ENCODE measurements around the gene ADRA2B.

DNA sequence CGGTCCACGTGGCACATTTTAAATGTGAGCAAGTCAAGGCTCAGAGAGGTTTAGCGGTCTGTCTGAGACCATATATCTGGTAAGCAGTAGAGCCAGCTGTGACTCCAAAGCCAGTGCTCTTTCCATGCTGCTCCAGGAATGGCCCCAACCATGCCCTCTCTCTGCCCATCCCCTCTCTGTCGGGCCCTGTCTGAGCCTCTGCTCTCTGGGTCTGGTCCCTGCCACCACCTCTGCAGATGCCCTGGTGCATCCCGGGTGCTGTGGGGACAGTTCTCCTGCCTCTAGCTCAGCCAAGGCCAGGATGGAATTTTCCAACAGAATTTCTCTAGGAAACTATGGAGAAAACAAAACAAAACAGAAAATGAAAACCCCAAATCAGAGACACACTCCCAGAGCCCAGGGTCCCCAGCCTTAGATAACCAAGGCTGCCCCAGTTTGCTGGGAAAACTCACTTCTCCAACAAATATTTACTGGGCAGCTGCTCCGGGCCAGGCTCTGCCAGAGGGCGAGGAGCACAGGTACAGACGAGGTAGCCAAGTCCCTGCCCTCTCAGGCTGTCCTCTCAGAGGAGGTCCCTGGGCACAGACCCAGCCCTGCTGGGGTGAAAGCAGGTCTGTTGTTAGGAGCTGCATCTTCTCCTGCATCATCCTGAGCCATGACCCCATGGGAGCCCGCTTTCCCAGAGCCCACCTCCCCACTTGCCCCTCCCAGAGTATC lies 9.2 kb downstream of the ADRA2B start:
- TF ChIP-seq, protein P1, sequence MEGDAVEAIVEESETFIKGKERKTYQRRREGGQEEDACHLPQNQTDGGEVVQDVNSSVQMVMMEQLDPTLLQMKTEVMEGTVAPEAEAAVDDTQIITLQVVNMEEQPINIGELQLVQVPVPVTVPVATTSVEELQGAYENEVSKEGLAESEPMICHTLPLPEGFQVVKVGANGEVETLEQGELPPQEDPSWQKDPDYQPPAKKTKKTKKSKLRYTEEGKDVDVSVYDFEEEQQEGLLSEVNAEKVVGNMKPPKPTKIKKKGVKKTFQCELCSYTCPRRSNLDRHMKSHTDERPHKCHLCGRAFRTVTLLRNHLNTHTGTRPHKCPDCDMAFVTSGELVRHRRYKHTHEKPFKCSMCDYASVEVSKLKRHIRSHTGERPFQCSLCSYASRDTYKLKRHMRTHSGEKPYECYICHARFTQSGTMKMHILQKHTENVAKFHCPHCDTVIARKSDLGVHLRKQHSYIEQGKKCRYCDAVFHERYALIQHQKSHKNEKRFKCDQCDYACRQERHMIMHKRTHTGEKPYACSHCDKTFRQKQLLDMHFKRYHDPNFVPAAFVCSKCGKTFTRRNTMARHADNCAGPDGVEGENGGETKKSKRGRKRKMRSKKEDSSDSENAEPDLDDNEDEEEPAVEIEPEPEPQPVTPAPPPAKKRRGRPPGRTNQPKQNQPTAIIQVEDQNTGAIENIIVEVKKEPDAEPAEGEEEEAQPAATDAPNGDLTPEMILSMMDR (IDR thresholded peaks at IDR 0.05), result no peak
- TF ChIP-seq POLR2A (IDR thresholded peaks at IDR 0.05), result no peak
